Panc1 (cell line): ENCODE data around the gene GABRG3. TPM values are rescaled to one million over a fixed set of nuclear protein-coding genes. Genes with fewer than 3 reads are reported as not detected.

Experiments used
- ATAC-seq: fragments of 200-7000 bp; cut with Tn5 transposase; 2 replicates; pipeline ENCODE4 v1.9.1; 2020; ENCODE audit warnings: mild to moderate bottlenecking, moderate library complexity
- BruUV-seq: library from RNA; stranded (reverse); fragments of 400-500 nt; replicated peaks from 2 replicates; lab custom pipeline; 2021; lab: Mats Ljungman, UMichigan
- CTCF ChIA-PET: fragments of 300-600 bp; sonication (Branson Sonifier 250); formaldehyde crosslinking; loops from one replicate; lab custom pipeline; 2022; ENCODE audit warnings: antibody characterized with exemption; lab: Charles Lee
- POLR2A ChIA-PET: fragments of 300-600 bp; sonication (Branson Sonifier 250); formaldehyde crosslinking; loops from one replicate; lab custom pipeline; 2022; ENCODE audit warnings: antibody characterized with exemption; lab: Charles Lee
- DNase-seq: peaks from one replicate; pipeline ENCODE4 v3.0.0-alpha.2; 2010; ENCODE audit warnings: low read depth, low spot score
- H3K27ac ChIP-seq: 2 replicates; pipeline ENCODE4 v1.5.1; 2011; ENCODE audit warnings: mild to moderate bottlenecking, low read length, inconsistent platforms
- H3K27me3 ChIP-seq: fragments of 200-500 bp; sonication (Bioruptor generic); 2 replicates; pipeline ENCODE4 v1.6.0; 2014; ENCODE audit warnings: low read length, inconsistent platforms; ENCODE audit not compliant: control insufficient read depth, insufficient read depth
- H3K36me3 ChIP-seq: fragments of 200-500 bp; sonication (Bioruptor generic); 2 replicates; pipeline ENCODE4 v1.5.1; 2014; ENCODE audit warnings: inconsistent platforms, mild to moderate bottlenecking, low read length, moderate library complexity; ENCODE audit not compliant: control insufficient read depth, insufficient read depth
- H3K4me1 ChIP-seq: 2 replicates; pipeline ENCODE4 v1.5.1; 2011; ENCODE audit warnings: inconsistent platforms, mild to moderate bottlenecking, low read length, moderate library complexity; ENCODE audit not compliant: control insufficient read depth, insufficient read depth
- H3K4me3 ChIP-seq, 2 experiments: 2 replicates each; pipeline ENCODE4 v1.5.1; 2011 to 2012; ENCODE audit warnings: low read depth in 2 of 2, low read length in 2 of 2, mild to moderate bottlenecking in 2 of 2, inconsistent platforms in 1 of 2, moderate library complexity in 1 of 2
- H3K9me3 ChIP-seq: fragments of 200-500 bp; sonication (Bioruptor generic); 2 replicates; pipeline ENCODE4 v1.5.1; 2014; ENCODE audit warnings: low read depth, mild to moderate bottlenecking, inconsistent platforms, low read length, moderate library complexity; ENCODE audit not compliant: control insufficient read depth, insufficient read depth
- POLR2AphosphoS5 ChIP-seq: IDR thresholded peaks from 2 replicates; pipeline ENCODE4 v1.6.1; 2012; ENCODE audit warnings: mild to moderate bottlenecking, low read depth, low read length, moderate library complexity
- SIN3A ChIP-seq: IDR thresholded peaks from 2 replicates; pipeline ENCODE4 v1.6.1; 2012; ENCODE audit warnings: low read depth, mild to moderate bottlenecking, low read length, moderate library complexity, borderline replicate concordance; ENCODE audit not compliant: insufficient read depth
- TCF7L2 ChIP-seq: IDR thresholded peaks from 2 replicates; pipeline ENCODE4 v1.6.1; 2011; ENCODE audit warnings: mild to moderate bottlenecking, low read depth, low read length, inconsistent platforms
- in situ Hi-C: cut with HindIII; loops from 2 replicates; pipeline ENCODE4 v1.10.0; 2016; ENCODE audit warnings: low sequenced_read_pairs, low pct_unique_long_range_greater_than_20kb
- intact Hi-C: fragments of 100-400 bp; cut with micrococcal nuclease; formaldehyde crosslinking; loops from one replicate; pipeline ENCODE4 v1.10.0; 2022; ENCODE audit not compliant: unreplicated experiment
- total RNA-seq: library from RNA; stranded (reverse); gene quantifications from one replicate; pipeline ENCODE4 v1.2.1, GENCODE V29; 2021; ENCODE audit not compliant: unreplicated experiment
- TF ChIP-seq, protein P1 (sequence below), 2 experiments: IDR thresholded peaks; 2 replicates each; pipeline ENCODE4 v1.6.1; 2011 to 2012; ENCODE audit warnings: low read depth in 2 of 2, control low read depth in 1 of 2, low read length in 1 of 2, mild to moderate bottlenecking in 1 of 2, moderate library complexity in 1 of 2; ENCODE audit not compliant: insufficient read depth in 1 of 2
- TF ChIP-seq, protein P2 (sequence below): fragments of 450-650 bp; IDR thresholded peaks from 2 replicates; pipeline ENCODE4 v1.5.1; 2017; ENCODE audit warnings: mild to moderate bottlenecking

GABRG3 gene
- total RNA-seq, 1 experiment from 2014 or later, result not detected

DNA sequence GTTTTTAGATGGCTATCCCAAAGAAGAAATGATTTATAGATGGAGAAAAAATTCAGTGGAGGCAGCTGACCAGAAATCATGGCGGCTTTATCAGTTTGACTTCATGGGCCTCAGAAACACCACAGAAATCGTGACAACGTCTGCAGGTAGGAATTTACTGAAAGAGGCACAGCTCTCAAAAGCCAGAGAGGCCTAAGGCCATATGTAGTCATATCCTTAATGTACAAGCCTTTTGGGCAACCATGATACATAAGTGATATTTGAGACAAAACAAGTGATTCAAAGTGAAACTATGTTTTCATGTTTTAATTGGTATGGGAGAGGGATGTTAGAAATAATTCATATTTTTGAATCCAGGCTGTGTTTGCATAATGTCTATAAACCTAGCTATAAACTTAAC, 509.7 kb downstream of the GABRG3 start:
- no TSS peak for BruUV-seq
- Histone ChIP-seq H3K4me1 (no peaks in the 10 kb centered on the region), H3K27ac (no peak overlapping the region), H3K36me3 (no peaks in the 10 kb centered on the region), H3K4me3 (no peak overlapping the region), H3K27me3 (no peaks in the 10 kb centered on the region), H3K9me3 (no peaks in the 10 kb centered on the region)
- intact Hi-C loops (no loop called here), in situ Hi-C loops (no loop called here)
- ATAC-seq (no peak), DNase-seq (no peak)
- ChIA-PET CTCF (no interaction called here), POLR2A (no interaction called here)
- TF ChIP-seq, protein P1, sequence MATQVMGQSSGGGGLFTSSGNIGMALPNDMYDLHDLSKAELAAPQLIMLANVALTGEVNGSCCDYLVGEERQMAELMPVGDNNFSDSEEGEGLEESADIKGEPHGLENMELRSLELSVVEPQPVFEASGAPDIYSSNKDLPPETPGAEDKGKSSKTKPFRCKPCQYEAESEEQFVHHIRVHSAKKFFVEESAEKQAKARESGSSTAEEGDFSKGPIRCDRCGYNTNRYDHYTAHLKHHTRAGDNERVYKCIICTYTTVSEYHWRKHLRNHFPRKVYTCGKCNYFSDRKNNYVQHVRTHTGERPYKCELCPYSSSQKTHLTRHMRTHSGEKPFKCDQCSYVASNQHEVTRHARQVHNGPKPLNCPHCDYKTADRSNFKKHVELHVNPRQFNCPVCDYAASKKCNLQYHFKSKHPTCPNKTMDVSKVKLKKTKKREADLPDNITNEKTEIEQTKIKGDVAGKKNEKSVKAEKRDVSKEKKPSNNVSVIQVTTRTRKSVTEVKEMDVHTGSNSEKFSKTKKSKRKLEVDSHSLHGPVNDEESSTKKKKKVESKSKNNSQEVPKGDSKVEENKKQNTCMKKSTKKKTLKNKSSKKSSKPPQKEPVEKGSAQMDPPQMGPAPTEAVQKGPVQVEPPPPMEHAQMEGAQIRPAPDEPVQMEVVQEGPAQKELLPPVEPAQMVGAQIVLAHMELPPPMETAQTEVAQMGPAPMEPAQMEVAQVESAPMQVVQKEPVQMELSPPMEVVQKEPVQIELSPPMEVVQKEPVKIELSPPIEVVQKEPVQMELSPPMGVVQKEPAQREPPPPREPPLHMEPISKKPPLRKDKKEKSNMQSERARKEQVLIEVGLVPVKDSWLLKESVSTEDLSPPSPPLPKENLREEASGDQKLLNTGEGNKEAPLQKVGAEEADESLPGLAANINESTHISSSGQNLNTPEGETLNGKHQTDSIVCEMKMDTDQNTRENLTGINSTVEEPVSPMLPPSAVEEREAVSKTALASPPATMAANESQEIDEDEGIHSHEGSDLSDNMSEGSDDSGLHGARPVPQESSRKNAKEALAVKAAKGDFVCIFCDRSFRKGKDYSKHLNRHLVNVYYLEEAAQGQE (IDR thresholded peaks at IDR 0.05; ENCODE audit: insufficient read depth in 1 of 2, low read depth in 2 of 2, low read length in 1 of 2), result no peak
- TF ChIP-seq, protein P2, sequence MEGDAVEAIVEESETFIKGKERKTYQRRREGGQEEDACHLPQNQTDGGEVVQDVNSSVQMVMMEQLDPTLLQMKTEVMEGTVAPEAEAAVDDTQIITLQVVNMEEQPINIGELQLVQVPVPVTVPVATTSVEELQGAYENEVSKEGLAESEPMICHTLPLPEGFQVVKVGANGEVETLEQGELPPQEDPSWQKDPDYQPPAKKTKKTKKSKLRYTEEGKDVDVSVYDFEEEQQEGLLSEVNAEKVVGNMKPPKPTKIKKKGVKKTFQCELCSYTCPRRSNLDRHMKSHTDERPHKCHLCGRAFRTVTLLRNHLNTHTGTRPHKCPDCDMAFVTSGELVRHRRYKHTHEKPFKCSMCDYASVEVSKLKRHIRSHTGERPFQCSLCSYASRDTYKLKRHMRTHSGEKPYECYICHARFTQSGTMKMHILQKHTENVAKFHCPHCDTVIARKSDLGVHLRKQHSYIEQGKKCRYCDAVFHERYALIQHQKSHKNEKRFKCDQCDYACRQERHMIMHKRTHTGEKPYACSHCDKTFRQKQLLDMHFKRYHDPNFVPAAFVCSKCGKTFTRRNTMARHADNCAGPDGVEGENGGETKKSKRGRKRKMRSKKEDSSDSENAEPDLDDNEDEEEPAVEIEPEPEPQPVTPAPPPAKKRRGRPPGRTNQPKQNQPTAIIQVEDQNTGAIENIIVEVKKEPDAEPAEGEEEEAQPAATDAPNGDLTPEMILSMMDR, result no peak
- TF ChIP-seq TCF7L2, result no peak
- no peak for TF ChIP-seq POLR2AphosphoS5
- no peak for TF ChIP-seq SIN3A

DNA sequence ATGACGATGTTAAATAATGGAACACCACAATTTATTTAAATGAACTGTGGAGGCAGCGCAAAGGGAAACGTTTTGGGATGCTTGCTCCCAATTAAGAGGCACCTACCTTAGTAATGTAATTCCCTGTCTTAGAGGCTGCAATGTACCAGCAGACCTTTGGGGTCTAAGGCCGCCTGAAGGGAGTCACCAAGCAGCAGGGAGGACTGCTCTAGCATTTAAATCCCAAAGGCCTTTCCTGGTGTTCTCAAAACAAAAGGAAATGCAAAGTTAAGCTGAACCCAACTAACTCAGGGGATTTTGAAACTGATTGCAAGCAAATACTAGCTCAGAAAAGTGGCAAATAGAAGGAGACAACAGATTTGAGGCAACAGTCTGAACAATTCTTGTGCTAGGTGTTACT, 510.8 kb downstream of the GABRG3 start:
- DNase-seq, result no peak
- no peak overlapping the region for H3K4me3 ChIP-seq
- in situ Hi-C loops, result no loop called here
- CTCF ChIA-PET, result no interaction called here
- no peak for ATAC-seq
- H3K27me3 ChIP-seq, result no peaks in the 10 kb centered on the region
- H3K9me3 ChIP-seq, result no peaks in the 10 kb centered on the region
- TF ChIP-seq SIN3A (no peak), TCF7L2 (no peak), POLR2AphosphoS5 (no peak)
- TF ChIP-seq, protein P1 (IDR thresholded peaks at IDR 0.05; ENCODE audit: insufficient read depth in 1 of 2, low read depth in 2 of 2, low read length in 1 of 2), result no peak
- TF ChIP-seq, protein P2, result no peak
- no TSS peak for BruUV-seq
- intact Hi-C loops, result no loop called here
- H3K36me3 ChIP-seq, result no peaks in the 10 kb centered on the region
- H3K27ac ChIP-seq, result no peak overlapping the region
- POLR2A ChIA-PET, result no interaction called here
- H3K4me1 ChIP-seq, result no peaks in the 10 kb centered on the region
